Measurements from ENCODE around the gene SAMSN1.

GRCh38 chr21:14569868-14570267, 23.8 kb upstream of the SAMSN1 start:
- TF ChIP-seq CTCF (IDR thresholded peaks at IDR 0.05) (no peak), POLR2A (IDR thresholded peaks at IDR 0.05) (no peak)
